ENCODE data around the gene GNAL.

The GNAL gene

DNA sequence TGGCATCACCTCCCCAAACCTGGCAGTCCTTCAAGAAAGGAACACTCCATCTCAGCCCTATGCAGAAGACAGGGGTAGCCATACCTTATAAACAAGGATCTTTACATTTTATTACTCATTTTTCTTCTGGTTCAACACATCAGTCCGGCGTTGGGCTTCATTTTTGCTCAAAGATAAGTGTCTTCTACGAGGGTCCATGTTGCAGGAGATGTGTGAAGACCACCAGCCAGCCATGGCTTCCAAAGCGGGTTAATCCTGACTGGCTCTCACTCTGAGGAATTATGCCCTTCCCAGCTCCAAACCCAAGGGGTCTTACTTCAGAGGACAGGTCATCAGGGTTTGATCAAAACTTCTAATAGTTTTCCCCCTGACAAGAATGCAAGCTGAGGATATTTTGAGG lies 23.9 kb upstream of the GNAL start:
- no peaks in the 10 kb centered on the region for H3K36me3 ChIP-seq (ENCODE audit: control insufficient read depth, insufficient read depth, low read length)
- H3K27me3 ChIP-seq (ENCODE audit: control insufficient read depth, insufficient read depth, low read length) = no peaks in the 10 kb centered on the region
- no peaks in the 10 kb centered on the region for H3K79me2 ChIP-seq
- TF ChIP-seq, protein P1, sequence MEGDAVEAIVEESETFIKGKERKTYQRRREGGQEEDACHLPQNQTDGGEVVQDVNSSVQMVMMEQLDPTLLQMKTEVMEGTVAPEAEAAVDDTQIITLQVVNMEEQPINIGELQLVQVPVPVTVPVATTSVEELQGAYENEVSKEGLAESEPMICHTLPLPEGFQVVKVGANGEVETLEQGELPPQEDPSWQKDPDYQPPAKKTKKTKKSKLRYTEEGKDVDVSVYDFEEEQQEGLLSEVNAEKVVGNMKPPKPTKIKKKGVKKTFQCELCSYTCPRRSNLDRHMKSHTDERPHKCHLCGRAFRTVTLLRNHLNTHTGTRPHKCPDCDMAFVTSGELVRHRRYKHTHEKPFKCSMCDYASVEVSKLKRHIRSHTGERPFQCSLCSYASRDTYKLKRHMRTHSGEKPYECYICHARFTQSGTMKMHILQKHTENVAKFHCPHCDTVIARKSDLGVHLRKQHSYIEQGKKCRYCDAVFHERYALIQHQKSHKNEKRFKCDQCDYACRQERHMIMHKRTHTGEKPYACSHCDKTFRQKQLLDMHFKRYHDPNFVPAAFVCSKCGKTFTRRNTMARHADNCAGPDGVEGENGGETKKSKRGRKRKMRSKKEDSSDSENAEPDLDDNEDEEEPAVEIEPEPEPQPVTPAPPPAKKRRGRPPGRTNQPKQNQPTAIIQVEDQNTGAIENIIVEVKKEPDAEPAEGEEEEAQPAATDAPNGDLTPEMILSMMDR (IDR thresholded peaks at IDR 0.05) = no peak
- H2AFZ ChIP-seq = no peak overlapping the region
- H3K4me3 ChIP-seq (ENCODE audit: low read depth, low read length) = no peak overlapping the region
- H3K27ac ChIP-seq = no peak overlapping the region
- H3K4me1 ChIP-seq = no peaks in the 10 kb centered on the region
- H3K9ac ChIP-seq = no peak overlapping the region
- no peaks in the 10 kb centered on the region for H3K9me3 ChIP-seq (ENCODE audit: control insufficient read depth, low read length)
- no peak overlapping the region for H3K4me2 ChIP-seq (ENCODE audit: low read length)

DNA sequence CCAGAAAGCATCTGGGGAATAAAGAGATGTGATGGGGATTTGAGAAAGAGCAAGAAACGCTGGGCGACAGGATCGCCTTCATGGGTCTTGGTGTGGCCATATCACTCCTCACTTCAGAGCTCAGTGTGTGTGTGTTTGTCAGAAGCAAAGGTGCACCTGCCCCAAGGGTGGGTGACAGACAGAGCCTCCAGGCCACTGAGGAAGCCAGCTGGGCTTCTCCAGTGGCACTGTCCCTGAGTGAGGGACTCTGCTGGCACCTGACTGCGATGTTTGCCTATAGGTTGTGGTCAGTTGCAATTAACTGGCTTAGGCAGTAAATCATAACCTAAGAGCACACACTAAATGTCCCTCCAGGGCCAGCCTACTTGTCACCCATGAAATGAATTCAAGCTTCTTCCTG lies 23.5 kb upstream of the GNAL start:
- Histone ChIP-seq H3K4me3 (ENCODE audit: low read depth, low read length) (no peak overlapping the region), H3K27ac (no peak overlapping the region), H3K9me3 (ENCODE audit: control insufficient read depth, low read length) (no peaks in the 10 kb centered on the region), H3K9ac (no peak overlapping the region), H3K4me1 (no peaks in the 10 kb centered on the region), H3K27me3 (ENCODE audit: control insufficient read depth, insufficient read depth, low read length) (no peaks in the 10 kb centered on the region), H3K4me2 (ENCODE audit: low read length) (no peak overlapping the region), H3K36me3 (ENCODE audit: control insufficient read depth, insufficient read depth, low read length) (no peaks in the 10 kb centered on the region), H2AFZ (no peak overlapping the region), H3K79me2 (no peaks in the 10 kb centered on the region)
- TF ChIP-seq, protein P1 (IDR thresholded peaks at IDR 0.05) = no peak

DNA sequence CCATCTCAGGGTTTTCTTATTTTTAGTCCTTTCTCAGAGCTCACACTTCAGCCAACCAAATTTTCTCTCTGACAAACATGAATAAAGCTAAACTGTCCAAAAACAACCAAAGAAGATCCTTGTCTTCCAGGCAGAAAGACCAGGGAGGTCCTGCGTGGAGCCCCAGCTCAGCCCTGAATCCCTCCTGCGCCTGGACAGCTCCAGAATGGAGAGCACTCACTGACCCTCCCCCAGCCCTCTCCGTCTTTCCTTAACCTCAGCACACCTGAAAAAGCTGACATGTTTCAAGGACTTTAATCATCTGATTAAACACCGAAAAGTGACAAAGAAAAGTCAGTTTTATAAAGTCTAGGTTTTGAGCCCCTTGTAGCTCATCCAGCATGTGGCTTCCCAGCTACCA lies 22.9 kb upstream of the GNAL start:
- Histone ChIP-seq H3K4me1 (no peaks in the 10 kb centered on the region), H3K79me2 (no peaks in the 10 kb centered on the region), H2AFZ (no peak overlapping the region), H3K36me3 (ENCODE audit: control insufficient read depth, insufficient read depth, low read length) (no peaks in the 10 kb centered on the region), H3K4me2 (ENCODE audit: low read length) (no peak overlapping the region), H3K27me3 (ENCODE audit: control insufficient read depth, insufficient read depth, low read length) (no peaks in the 10 kb centered on the region), H3K4me3 (ENCODE audit: low read depth, low read length) (no peak overlapping the region), H3K9ac (no peak overlapping the region), H3K27ac (no peak overlapping the region), H3K9me3 (ENCODE audit: control insufficient read depth, low read length) (no peaks in the 10 kb centered on the region)
- TF ChIP-seq, protein P1 (IDR thresholded peaks at IDR 0.05) = no peak

DNA sequence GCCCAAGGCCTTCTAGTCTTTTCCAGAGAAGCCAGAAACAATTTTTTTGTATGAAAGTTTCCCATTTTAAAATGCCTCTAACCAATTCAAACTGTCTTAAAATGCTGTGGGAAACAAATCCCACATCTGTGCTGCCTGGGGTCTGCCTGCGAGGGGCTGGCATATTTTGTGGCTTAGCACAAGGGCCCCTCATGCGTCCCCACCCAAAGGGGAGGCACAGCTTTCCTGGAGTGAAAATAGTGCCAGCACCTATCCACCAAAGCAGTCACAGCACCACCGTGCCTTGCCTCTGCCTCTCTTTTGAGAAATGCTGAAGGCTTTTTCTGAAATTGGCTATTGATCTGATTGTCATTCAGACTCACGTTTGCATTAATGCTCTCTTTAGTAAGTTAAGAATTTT lies 22.2 kb upstream of the GNAL start:
- Histone ChIP-seq H3K27me3 (ENCODE audit: control insufficient read depth, insufficient read depth, low read length) (no peaks in the 10 kb centered on the region), H2AFZ (no peak overlapping the region), H3K4me2 (ENCODE audit: low read length) (no peak overlapping the region), H3K4me3 (ENCODE audit: low read depth, low read length) (no peak overlapping the region), H3K9ac (no peak overlapping the region), H3K4me1 (no peaks in the 10 kb centered on the region), H3K9me3 (ENCODE audit: control insufficient read depth, low read length) (no peaks in the 10 kb centered on the region), H3K79me2 (no peaks in the 10 kb centered on the region), H3K36me3 (ENCODE audit: control insufficient read depth, insufficient read depth, low read length) (no peaks in the 10 kb centered on the region), H3K27ac (no peak overlapping the region)
- TF ChIP-seq, protein P1 (IDR thresholded peaks at IDR 0.05) = no peak

DNA sequence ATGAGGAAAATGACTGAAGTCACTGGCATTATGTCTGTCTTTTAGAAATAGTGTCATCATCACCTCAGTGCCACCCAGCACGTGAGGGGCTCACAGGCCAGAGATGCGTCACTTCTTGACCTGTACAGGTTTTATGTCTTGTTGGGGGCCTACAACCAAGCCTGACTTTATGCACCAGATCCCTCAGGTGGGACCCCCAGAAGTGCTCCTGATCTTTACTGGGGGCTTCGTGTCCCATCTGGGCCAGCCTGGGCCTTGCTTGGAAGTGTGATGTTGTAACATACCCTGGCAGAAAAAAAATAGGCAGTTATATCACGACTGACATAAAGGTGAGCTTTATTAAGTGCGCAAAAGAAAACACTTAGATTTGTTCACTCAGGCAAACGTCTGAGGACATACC lies 21.5 kb upstream of the GNAL start:
- TF ChIP-seq, protein P1 (IDR thresholded peaks at IDR 0.05) = no peak
- no peaks in the 10 kb centered on the region for H3K27me3 ChIP-seq (ENCODE audit: control insufficient read depth, insufficient read depth, low read length)
- no peak overlapping the region for H3K4me2 ChIP-seq (ENCODE audit: low read length)
- no peaks in the 10 kb centered on the region for H3K9me3 ChIP-seq (ENCODE audit: control insufficient read depth, low read length)
- H3K4me3 ChIP-seq (ENCODE audit: low read depth, low read length) = no peak overlapping the region
- no peaks in the 10 kb centered on the region for H3K36me3 ChIP-seq (ENCODE audit: control insufficient read depth, insufficient read depth, low read length)
- H3K27ac ChIP-seq = no peak overlapping the region
- H3K9ac ChIP-seq = no peak overlapping the region
- no peaks in the 10 kb centered on the region for H3K79me2 ChIP-seq
- H2AFZ ChIP-seq = no peak overlapping the region
- no peaks in the 10 kb centered on the region for H3K4me1 ChIP-seq
